ENCODE measurements around the gene ZDHHC16.
"Not testable (repeated sequence)": the region's sequence is repeated elsewhere in the genome, so short reads cannot be mapped to it uniquely, and the experiment has no call there.

Gene ZDHHC16

DNA sequence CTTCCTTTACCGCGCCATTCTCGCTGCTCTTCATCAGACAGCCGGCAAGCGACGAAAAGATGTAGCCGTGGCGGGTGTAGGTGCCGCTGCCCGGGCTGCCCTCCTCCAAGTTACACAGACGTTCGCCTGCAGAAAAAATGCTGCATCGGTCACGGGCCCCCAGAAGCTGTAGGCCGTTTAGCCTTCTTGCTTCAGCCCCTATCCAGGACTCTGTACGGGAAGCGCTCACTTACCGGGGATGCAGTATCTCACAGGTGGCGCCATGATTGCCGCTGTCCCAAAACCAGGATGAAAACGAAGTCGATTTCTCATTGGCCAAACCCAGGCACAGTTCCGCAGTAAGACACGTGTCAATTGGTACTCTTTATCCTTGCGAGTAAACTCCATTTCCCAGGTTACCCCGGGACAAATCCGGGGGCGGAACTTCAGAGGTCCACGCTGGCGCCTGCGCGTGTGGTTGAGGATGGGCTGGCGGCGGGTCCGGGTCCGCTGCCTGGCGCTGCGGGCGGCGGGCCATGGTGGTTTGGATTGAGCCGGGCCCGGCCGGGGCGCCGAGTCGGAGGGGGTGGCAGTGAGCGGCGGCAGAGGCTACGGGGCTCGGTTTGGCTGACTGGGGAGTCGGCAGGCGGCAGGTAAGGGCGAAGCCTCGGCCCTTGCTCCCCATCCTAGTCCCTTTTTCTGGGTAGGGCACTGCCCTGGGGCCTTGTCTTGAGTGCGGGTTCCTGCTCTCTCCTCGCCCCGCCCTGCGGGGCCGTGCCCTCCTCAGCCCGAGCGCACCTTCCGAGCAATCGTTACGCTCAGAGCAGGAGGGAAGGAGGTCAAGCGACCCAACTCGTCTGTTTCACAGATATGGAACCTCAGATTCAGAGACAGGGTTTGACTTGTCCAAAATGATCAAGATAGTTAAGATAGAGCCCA is at the start of gene ZDHHC16, which contains the start of gene EXOSC1:
TSS of gene ZDHHC16 (plus strand) at position 454 of the 918 bp plus-strand sequence. CDS start 5,501 bp downstream, outside the sequence.
TSS of gene EXOSC1 (minus strand) at position 285 of the 918 bp plus-strand sequence. CDS start at position 264, 21 bp downstream.
- peak; percentile 49 to 98 (median 90) for DNase-seq

GRCh38 chr10:97399843-97400545 is 46.0 kb upstream of the ZDHHC16 start:
- peak in 2 of 56 donors; percentile 3 to 23 for DNase-seq

DNA sequence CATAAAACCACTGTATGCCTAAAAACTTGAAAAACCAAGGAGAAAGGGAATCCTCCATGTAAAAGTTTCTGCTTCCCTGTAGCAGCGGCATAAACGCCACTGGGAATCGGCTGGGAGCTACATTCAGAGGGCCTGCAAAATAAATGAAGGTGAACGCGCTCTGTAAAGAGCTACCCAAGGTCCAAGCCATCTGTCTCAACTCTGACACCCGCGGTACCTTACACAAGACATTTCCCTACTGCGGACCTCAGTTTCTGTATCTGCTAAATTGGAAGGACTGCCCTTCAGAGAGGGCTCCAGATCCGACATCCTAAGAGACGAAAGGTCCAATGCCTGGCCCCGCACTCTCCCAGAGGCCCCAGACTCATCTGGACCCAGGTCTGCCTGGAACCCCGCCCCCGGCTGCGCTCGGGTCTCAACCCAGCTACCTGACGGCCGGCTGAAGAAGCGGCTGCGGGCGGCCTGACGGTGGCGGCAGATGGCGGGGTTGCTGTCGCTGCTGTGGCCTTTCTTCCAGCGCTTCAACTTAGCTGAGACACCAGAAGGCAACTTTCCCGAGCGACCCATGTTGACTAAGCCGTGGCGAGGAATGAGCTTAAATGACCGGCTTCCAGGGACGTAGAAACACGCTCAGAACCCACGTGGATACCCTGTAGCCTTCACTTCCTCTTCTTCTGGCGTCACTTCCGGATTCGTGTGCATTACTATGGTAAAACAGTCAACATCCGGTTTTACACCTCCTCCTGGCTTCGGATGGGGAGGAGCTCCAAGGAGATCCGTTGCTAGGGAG is 45.1 kb upstream of the ZDHHC16 start, which contains the start of gene RRP12:
TSS of gene RRP12 (minus strand) at position 676 of the 790 bp plus-strand sequence. CDS start at position 567, 109 bp downstream.
- DNase-seq = peak; percentile 17 to 95 (median 78)

- DNase-seq = no peak
Measured at GRCh38 chr10:97401455-97401919, 44.5 kb upstream of the ZDHHC16 start.

GRCh38 chr10:97404044-97404443 is 41.9 kb upstream of the ZDHHC16 start:
- no peak for DNase-seq

GRCh38 chr10:97406064-97406463 is 39.9 kb upstream of the ZDHHC16 start:
- peak in 2 of 56 donors; percentile 22 to 24 for DNase-seq

DNA sequence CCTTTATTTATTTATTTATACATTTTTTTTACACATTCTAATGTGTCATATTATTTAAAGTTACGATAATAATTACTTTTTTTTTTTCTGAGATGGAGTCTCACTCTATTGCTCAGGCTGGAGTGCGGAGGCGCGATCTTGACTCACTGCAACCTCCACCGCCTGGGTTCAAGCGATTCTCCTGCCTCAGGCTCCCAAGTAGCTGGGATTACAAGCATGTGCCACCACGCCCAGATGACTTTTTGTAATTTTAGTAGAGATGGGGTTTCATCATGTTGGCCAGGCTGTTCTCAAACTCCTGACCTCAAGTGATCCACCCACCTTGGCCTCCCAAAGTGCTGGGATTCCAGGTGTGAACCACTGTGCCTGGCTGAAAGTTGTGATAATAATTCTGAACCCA is 39.5 kb upstream of the ZDHHC16 start:
- DNase-seq = not testable (repeated sequence)

DNA sequence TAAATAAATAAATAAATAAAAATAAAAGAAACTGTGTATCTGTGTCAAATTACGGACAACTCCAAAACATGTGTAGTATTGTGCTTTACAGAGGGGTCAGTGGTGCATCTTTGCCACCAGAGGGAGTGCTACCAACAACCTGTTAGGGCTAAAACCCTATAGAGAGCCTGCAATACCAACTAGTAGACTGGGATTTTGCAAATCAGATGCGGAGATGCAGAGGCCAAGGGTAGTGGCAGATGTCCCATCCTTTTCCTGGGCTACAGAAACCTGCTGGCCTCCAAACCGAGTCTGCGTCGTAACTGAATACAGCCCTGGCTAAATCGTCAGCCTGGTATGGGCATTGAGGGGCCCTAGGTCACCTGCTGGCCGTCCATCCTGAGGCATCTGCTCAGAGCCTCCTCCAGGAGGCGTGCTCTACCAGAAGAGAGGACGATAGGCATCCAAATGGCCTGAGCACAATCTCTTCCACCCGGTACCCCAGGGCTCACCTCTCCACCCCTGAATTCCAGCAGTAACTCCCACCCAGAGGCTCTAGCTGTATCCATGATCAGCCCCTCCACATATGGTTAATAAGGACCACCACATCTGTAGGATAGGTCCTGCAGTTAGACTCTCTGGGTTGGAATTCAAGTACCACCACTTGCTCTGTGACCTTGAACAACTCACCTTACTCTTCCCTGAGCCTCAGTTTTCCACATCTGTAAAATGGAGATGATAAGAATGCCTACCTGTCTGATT is 38.6 kb upstream of the ZDHHC16 start:
- peak in 28 of 56 donors; percentile 10 to 72 (median 29) for DNase-seq

GRCh38 chr10:97407952-97408248 is 38.1 kb upstream of the ZDHHC16 start:
- DNase-seq = no peak

DNA sequence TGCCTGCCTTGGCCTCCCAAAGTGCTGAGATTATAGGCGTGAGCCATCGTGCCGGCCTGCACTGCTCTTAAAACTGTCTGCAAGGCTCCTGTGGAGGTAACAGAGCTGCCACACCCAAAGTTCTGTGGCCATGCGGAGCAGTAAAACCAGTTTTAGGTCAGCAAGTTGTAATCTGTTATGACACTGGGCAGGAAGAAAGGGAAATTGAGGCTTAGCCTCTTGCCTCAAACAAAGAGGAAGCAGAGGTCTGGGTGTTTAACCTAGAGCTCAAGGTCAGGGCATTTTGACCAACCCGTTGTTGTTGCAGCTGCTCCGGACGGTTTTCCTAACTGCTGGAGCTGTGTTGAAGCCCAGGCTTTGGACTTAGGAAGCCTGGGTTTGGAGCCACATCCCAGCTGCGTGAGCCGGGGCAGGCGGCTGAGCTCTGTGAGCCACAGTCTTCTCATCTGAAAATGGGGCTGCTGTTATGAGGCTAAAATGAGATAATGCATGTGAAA is 37.4 kb upstream of the ZDHHC16 start:
- no peak for DNase-seq

DNA sequence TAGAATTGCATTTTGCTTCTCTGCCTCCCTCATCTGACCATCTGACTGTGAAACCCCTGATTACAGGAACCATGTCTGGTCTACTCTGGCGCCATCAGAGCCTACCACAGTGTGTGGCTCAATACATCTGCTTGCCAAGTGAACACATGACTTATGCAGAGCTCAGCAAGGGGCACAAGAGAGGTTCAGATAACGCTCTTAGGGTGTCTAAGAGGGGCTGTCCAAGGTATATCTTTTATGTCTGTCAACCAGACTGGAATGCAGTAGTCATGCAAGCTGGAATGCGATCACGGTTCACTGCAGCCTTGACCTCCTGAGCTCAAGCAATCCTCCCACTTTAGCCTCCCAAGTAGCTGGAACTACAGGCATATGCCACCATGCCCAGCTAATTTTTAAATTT is 34.6 kb upstream of the ZDHHC16 start:
- DNase-seq = no peak

DNA sequence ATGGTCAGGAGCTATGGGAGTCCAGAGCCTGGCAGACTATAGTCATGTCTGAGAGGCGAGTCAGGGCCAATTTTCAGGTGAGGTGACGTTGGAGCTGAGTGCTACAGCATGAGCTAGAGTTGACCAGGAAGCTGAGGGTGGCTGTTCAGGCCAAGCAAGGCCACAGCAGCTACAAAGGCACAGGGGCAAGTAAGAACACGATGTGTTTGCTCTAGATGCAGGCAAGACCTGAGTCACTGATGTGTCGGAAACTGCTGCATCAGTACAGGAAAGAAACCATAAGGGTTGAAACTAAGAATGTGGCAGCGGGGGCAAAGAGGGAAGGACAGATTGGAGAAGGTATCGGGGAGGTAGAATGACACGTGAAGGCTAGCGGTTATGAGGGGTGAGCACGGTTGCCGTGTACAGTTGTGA is 33.1 kb upstream of the ZDHHC16 start:
- DNase-seq = no peak

DNA sequence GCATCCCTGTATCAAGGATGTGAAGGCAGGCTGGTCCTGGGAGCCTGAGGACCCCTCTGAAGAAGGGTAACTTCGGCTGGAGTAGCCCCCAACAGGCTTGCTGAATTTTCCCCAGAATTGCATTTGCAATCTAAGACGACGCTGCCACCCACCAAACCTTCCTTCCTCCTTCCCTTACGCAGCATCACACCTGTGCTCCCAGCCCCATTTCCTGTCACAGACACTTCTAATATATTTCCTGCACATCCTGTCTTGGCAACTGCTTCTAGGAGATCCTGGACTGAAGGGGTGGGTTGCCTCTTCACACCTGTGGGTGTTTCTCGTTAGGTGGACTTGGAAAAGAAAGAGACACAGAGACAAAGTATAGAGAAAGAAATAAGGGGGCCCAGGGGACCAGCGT is 29.4 kb upstream of the ZDHHC16 start:
- no peak for DNase-seq

DNA sequence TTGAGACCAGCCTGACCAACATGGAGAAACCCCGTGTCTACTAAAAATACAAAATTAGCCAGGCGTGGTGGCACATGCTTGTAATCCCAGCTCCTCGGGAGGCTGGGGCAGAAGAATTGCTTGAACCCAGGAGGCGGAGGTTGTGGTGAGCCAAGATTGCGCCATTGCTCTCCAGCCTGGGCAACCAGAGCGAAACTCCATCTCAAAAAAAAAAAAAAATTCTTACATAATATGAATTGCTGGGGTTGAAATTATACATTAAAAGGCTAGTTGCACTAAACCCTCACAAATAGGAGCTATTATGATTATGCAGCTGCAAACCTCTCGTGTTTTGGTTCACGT is 22.2 kb upstream of the ZDHHC16 start:
- DNase-seq = not testable (repeated sequence)

DNA sequence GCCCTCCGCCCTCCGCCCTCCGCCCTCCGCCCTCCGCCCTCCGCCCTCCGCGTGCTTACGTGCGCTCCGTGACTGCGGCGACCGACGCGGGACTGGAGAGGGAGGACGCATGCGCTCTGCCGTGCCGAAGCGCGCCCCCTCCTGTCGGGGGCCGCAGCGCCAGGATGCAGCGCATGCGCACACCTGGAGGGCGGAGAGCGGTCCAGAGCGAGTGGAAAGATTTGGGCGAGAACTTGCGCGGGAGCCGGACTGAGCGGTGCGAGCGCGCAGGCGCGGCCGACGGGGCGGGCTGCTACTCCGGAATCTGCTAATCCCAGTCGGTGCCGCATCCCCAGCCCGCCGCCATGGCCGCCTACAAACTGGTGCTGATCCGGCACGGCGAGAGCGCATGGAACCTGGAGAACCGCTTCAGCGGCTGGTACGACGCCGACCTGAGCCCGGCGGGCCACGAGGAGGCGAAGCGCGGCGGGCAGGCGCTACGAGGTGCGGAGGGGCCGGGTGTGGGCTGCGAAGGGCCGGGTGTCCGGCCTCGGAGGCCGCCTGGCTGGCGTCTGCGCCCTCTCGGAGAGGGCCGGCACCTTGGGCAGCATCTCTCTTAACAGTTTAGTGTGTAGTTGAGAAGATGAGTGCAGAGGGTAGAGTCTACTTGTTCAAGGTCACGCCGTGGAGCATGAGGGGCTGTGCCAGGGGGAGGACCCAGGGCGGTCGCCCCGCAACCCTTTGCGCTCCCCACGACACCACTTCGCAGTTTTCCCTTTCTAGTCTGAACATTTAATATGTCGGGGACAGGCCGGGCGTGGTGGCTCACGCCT is 19.8 kb upstream of the ZDHHC16 start, which contains the start of gene PGAM1:
TSS of gene PGAM1 (plus strand) at position 228 of the 812 bp plus-strand sequence. CDS start at position 345, 117 bp downstream.
- DNase-seq = peak; percentile 66 to 99 (median 90)

GRCh38 chr10:97426776-97427570 is 19.0 kb upstream of the ZDHHC16 start:
- DNase-seq = no peak

- DNase-seq = no peak
Measured at GRCh38 chr10:97427571-97428179, 18.3 kb upstream of the ZDHHC16 start.

DNA sequence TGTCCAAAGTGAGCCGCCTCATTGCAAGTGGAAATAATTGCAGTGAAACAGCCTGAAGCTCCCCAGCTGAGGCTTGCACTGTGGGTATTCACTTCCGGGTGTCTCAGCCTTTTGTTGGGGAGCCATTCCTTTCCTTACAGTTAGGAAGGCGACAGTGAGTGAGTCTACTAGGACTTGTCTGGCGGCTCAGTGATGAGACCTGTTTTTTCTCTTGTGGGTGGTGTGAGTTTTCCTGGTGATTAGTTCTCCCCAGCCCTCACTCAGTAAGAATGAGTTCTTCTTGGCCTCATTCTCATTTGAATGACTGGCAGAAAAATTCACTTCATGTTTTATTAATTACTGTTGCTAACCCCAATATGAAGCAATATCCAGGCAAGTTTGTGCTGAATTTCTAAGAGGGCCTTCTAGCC is 17.4 kb upstream of the ZDHHC16 start:
- no peak for DNase-seq
